Astrocyte of the spinal cord (primary cell): ENCODE data around the gene CATSPERZ.

Experiments
- DNase-seq: peaks from one replicate; pipeline ENCODE4 v3.0.0; 2011; ENCODE audit warnings: low read depth, low spot score
- H3K4me3 ChIP-seq: 2 replicates; pipeline ENCODE4 v1.5.1; 2011; ENCODE audit warnings: low read depth, mild to moderate bottlenecking, low read length, moderate library complexity
- in situ Hi-C: cut with HindIII; loops from 2 replicates; pipeline ENCODE4 v1.10.0; 2017; ENCODE audit warnings: low sequenced_read_pairs
- TF ChIP-seq, protein P1 (sequence below): IDR thresholded peaks from 2 replicates; pipeline ENCODE4 v1.5.1; 2012; ENCODE audit warnings: low read depth, mild to moderate bottlenecking, low read length, inconsistent platforms

CATSPERZ gene

GRCh38 chr11:64299847-64300648, at the start of gene CATSPERZ:
TSS of gene CATSPERZ (plus strand) at chr11:64300358. CDS start at chr11:64300411, 53 bp downstream.
- peak within 1 kb of the TSS; percentile 21 for H3K4me3 ChIP-seq
- in situ Hi-C loops, result no loop called here
- TF ChIP-seq, protein P1, sequence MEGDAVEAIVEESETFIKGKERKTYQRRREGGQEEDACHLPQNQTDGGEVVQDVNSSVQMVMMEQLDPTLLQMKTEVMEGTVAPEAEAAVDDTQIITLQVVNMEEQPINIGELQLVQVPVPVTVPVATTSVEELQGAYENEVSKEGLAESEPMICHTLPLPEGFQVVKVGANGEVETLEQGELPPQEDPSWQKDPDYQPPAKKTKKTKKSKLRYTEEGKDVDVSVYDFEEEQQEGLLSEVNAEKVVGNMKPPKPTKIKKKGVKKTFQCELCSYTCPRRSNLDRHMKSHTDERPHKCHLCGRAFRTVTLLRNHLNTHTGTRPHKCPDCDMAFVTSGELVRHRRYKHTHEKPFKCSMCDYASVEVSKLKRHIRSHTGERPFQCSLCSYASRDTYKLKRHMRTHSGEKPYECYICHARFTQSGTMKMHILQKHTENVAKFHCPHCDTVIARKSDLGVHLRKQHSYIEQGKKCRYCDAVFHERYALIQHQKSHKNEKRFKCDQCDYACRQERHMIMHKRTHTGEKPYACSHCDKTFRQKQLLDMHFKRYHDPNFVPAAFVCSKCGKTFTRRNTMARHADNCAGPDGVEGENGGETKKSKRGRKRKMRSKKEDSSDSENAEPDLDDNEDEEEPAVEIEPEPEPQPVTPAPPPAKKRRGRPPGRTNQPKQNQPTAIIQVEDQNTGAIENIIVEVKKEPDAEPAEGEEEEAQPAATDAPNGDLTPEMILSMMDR, result no peak
- DNase-seq, result no peak

DNA sequence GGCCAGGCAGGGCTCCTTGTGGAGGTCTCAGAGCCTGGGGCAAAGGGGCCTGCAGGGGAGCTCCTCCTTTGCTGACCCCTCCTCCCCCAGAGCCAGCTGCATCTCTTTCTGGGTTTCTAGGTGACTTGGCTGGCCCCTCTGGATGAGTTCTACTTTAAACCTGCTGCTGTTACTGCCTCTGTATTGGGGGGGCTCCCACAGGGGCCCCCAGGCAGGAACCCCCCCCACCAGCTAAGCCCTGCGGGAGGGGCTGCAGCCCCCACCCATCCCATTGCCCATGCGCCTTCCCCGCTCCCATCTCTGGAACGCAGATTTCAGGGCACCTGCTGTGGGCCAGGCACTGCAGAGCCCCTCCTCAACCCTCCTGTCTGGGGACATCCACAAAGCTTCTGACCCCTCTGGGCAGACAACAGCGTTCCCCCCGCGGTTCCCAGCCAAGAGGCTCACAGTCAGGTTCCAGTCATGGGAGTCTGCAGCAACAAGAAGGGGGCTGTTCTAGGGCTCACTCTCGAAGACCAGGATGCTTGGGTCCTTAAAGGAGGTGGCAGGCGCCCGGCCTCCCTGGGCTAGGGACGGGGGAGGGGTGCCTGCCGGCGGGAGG, 49.6 kb upstream of the CATSPERZ start:
- H3K4me3 ChIP-seq, result peak overlapping the region; percentile 50
- in situ Hi-C loops, result no loop called here
- TF ChIP-seq, protein P1, result no peak
- no peak for DNase-seq

DNA sequence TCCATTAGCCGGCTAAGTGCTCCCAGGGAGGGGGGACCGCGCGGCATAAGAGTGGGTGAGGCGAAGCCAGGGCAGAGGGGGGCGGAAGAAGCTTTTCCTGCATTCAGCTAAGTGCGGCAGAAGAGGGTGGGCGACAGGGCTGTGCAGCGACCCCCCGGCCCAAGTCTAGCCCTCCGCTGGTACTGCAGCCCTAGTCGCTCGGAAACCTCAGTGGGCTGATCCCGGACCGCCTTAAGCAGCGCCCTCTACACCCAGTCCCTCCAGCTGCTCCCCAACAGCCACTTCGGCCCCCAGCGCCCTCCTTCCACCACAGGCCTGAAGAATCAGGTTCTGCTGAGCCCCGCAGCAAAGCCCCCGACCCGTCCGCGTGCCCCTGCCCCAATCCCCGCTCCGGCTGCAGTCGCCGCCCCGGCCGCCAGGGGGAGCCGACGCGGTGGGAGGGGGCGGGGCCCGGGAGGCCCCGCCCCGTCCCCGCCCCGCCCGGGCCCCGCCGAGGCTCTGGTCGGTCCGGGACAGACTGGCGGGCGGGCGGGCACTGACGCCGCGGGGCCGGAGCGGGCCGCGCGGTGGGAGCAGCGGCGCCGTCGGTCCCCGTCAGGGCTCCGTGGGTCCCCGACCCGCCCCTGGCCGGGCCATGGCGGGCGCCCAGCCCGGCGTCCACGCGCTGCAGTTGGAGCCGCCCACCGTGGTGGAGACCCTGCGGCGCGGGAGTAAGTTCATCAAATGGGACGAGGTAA, 49.0 kb upstream of the CATSPERZ start, which contains the start of gene PLCB3:
TSS of gene PLCB3 (plus strand) at position 515 of the 737 bp plus-strand sequence. CDS start at position 635, 120 bp downstream.
- DNase-seq, result no peak
- peak within 1 kb of the TSS; percentile 63 for H3K4me3 ChIP-seq
- in situ Hi-C loops, result no loop called here
- TF ChIP-seq, protein P1, result peak; percentile 63

DNA sequence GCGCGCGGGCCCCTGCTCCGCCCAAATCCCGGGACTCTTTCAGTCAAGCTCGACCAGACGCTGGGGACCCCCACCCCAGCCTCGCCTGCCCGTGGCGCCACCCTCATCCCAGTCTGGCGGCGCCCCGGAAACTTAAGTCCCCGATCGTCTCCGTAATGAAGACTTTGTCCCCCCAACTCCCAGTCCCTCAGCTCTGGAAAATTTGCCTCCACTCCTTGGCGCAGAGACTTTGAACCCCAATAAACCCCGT, 48.5 kb upstream of the CATSPERZ start:
- no peak for DNase-seq
- H3K4me3 ChIP-seq, result peak overlapping the region; percentile 63
- in situ Hi-C loops, result no loop called here
- TF ChIP-seq, protein P1, result no peak

DNA sequence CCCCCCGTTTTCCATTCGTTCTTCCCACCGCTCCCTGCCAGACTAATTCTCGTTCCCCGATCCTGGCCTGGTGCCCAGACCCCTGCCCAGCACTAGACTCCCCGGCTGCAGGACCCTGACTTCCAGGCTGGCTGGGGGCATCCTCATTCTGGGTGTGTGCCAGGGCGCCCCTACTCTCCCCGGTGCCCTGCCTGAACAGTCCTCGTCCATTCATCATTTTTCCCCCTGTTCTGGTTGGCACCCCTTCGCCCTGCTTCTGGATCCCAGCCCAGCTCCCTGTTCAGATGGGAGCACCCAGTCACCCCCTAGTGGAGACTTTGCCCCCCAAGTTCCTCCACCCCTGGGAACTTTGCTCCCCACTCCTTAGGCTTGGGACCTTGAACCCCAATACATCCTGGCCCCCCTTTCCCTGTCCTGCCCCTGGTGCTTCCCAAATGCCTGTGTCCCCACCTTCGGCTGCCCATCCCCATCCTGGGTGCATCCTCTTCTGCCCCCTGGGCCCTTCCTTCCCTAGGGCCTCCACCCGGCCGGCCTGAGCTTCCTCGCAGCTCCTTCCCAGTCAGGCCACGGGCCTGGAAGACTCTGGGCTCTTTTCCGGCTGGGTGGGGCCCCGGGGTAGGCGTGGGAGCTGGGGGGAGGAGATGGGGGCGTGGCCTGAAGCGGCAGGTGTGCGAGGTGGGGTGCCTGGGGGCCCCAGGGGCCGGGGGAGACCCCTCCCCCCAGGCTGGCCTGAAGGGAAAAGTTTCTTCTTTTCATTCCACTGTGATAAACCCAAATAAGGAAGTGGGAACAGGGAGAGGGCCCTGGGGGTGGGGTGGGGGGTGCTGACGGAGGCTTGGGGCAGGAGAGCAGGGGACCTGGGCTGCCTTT, 47.9 kb upstream of the CATSPERZ start:
- peak overlapping the region; percentile 63 for H3K4me3 ChIP-seq
- DNase-seq, result no peak
- in situ Hi-C loops, result no loop called here
- TF ChIP-seq, protein P1, result peak; percentile 45

DNA sequence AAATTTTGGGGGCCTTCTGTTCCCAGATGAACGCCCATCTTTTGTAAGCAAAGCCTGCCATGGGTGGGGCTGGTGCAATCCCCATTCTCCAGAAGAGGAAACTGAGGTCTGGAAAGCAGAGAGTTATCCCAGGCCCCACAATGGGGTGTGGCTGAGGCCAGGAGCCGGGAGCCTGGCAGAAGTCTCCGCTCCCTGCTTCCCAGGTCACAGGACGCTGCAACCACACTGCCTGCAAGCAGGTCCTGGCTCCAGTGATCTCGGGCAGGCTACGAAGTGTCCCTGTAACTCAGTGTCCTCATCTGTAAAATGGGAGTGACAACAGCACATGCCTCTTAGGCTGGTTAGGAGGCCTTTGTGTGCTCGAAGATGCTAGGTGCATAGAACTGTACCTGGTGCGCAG, 47.1 kb upstream of the CATSPERZ start:
- H3K4me3 ChIP-seq, result no peak overlapping the region

More for the DNA sequence above, 47.1 kb upstream of the CATSPERZ start:
- DNase-seq, result no peak
- in situ Hi-C loops, result no loop called here
- TF ChIP-seq, protein P1, result no peak
